Activated CD8-positive, alpha-beta T cell treated with anti-CD3 and anti-CD28 coated beads, Interleukin-2, amount 10 ng/mL, durations not matched to agents 7 days and 5 days (primary cell): ENCODE results near the gene BNC1. TPM values are rescaled to one million over a fixed set of nuclear protein-coding genes. Genes with fewer than 3 reads are reported as not detected.
A peak's percentile ranks its signal among the peaks of the same experiment; 100 is the strongest.
"Not testable (repeated sequence)": the region's sequence is repeated elsewhere in the genome, so short reads cannot be mapped to it uniquely, and the experiment has no call there.

Experiments
- ATAC-seq: fragments of 150-1000 bp; cut with Tn5 transposase; one replicate; pipeline ENCODE4 v1.10.0; 2021; ENCODE audit warnings: moderate library complexity
- CTCF ChIA-PET: fragments of 350-600 bp; sonication (Branson Sonifier 250); formaldehyde crosslinking; loops from one replicate; lab custom pipeline; 2021; ENCODE audit warnings: antibody characterized with exemption; lab: Charles Lee
- POLR2A ChIA-PET: fragments of 350-600 bp; sonication (Branson Sonifier 250); formaldehyde crosslinking; loops from one replicate; lab custom pipeline; 2021; ENCODE audit warnings: antibody characterized with exemption; lab: Charles Lee
- DNase-seq: peaks from one replicate; pipeline ENCODE4 v3.0.0-alpha.2; 2020
- H3K27ac Mint-ChIP-seq: one replicate; pipeline ENCODE4 v1.8.0; 2021; ENCODE audit warnings: mild to moderate bottlenecking, mixed read lengths
- H3K27me3 Mint-ChIP-seq: one replicate; pipeline ENCODE4 v1.8.0; 2021; ENCODE audit warnings: low read depth, mixed read lengths
- H3K36me3 Mint-ChIP-seq: one replicate; pipeline ENCODE4 v1.8.0; 2021; ENCODE audit warnings: low read depth, mixed read lengths
- H3K4me1 Mint-ChIP-seq: one replicate; pipeline ENCODE4 v1.8.0; 2021; ENCODE audit warnings: low read depth, mixed read lengths
- H3K4me3 Mint-ChIP-seq: one replicate; pipeline ENCODE4 v1.8.0; 2021; ENCODE audit warnings: mild to moderate bottlenecking, mixed read lengths
- H3K9me3 Mint-ChIP-seq: one replicate; pipeline ENCODE4 v1.8.0; 2022; ENCODE audit warnings: mixed read lengths; ENCODE audit not compliant: insufficient read depth
- total RNA-seq, 2 experiments: library from RNA; stranded (reverse); gene quantifications; one replicate each; pipeline ENCODE4 v1.2.3, GENCODE V29; 2021

BNC1 gene
- total RNA-seq, 2 experiments from 2014 or later, result not detected

GRCh38 chr15:83221781-83222180, 62.7 kb downstream of the BNC1 start:
- H3K9me3 Mint-ChIP-seq, CTCF ChIA-PET, ATAC-seq, H3K4me3 Mint-ChIP-seq, H3K36me3 Mint-ChIP-seq, POLR2A ChIA-PET, DNase-seq, H3K27ac Mint-ChIP-seq: not testable (repeated sequence)
- Mint-ChIP-seq H3K4me1 (peaks cover 13% of the 10 kb centered on the region), H3K27me3 (peaks cover 29% of the 10 kb centered on the region)

- peaks cover 3% of the 10 kb centered on the region for H3K9me3 Mint-ChIP-seq
- ChIA-PET POLR2A (no interaction called here), CTCF (no interaction called here)
- H3K4me3 Mint-ChIP-seq, result no peak overlapping the region
- H3K27ac Mint-ChIP-seq, result no peak overlapping the region
- no peak for ATAC-seq
- H3K4me1 Mint-ChIP-seq, result peaks cover 13% of the 10 kb centered on the region
- peaks cover 19% of the 10 kb centered on the region for H3K27me3 Mint-ChIP-seq
- no peak for DNase-seq
- H3K36me3 Mint-ChIP-seq, result peaks cover 2% of the 10 kb centered on the region
Measured at GRCh38 chr15:83219026-83219425, 65.4 kb downstream of the BNC1 start.

- CTCF ChIA-PET, result no interaction called here
- H3K9me3 Mint-ChIP-seq, result no peaks in the 10 kb centered on the region
Measured at GRCh38 chr15:83215306-83215705, 69.2 kb downstream of the BNC1 start.

GRCh38 chr15:83210619-83211018, 73.8 kb downstream of the BNC1 start:
- POLR2A ChIA-PET, result interaction anchor here (1.0 kb wide), 1 partner anchor 10 kb away, joined by 4 read pairs; no protein-coding TSS in a partner anchor
- CTCF ChIA-PET, result no interaction called here

More at GRCh38 chr15:83215306-83215705, 69.2 kb downstream of the BNC1 start:
- no peak for DNase-seq
- peaks cover 2% of the 10 kb centered on the region for H3K36me3 Mint-ChIP-seq
- no peak overlapping the region for H3K27ac Mint-ChIP-seq
- peaks cover 9% of the 10 kb centered on the region for H3K27me3 Mint-ChIP-seq
- no peak for ATAC-seq
- peaks cover 13% of the 10 kb centered on the region for H3K4me1 Mint-ChIP-seq
- H3K4me3 Mint-ChIP-seq, result no peak overlapping the region
- POLR2A ChIA-PET, result no interaction called here

GRCh38 chr15:83209333-83209732, 75.1 kb downstream of the BNC1 start:
- Mint-ChIP-seq H3K4me3 (no peak overlapping the region), H3K27ac (no peak overlapping the region), H3K27me3 (peaks cover 10% of the 10 kb centered on the region), H3K36me3 (peaks cover 8% of the 10 kb centered on the region), H3K9me3 (no peaks in the 10 kb centered on the region), H3K4me1 (peaks cover 21% of the 10 kb centered on the region)
- POLR2A ChIA-PET, result interaction anchor here (1.6 kb wide), 1 partner anchor 143 kb away, joined by 4 read pairs; the partner anchor contains the start of gene BTBD1
- CTCF ChIA-PET, result interaction anchor here (1.2 to 2.2 kb wide), 4 partner anchors 14 to 210 kb away, joined by 3 to 8 read pairs (median 6); no protein-coding TSS in a partner anchor
- ATAC-seq (no peak), DNase-seq (no peak)

More at GRCh38 chr15:83210619-83211018, 73.8 kb downstream of the BNC1 start:
- peaks cover 9% of the 10 kb centered on the region for H3K4me1 Mint-ChIP-seq
- H3K27ac Mint-ChIP-seq, result no peak overlapping the region
- no peak for DNase-seq
- no peaks in the 10 kb centered on the region for H3K9me3 Mint-ChIP-seq
- H3K27me3 Mint-ChIP-seq, result peaks cover 6% of the 10 kb centered on the region
- peaks cover 6% of the 10 kb centered on the region for H3K36me3 Mint-ChIP-seq
- ATAC-seq, result no peak
- no peak overlapping the region for H3K4me3 Mint-ChIP-seq

GRCh38 chr15:83208367-83208661, 76.2 kb downstream of the BNC1 start:
- DNase-seq, result no peak
- Mint-ChIP-seq H3K4me3 (no peak overlapping the region), H3K9me3 (no peaks in the 10 kb centered on the region), H3K27ac (no peak overlapping the region), H3K27me3 (peaks cover 7% of the 10 kb centered on the region), H3K4me1 (peaks cover 24% of the 10 kb centered on the region), H3K36me3 (peaks cover 10% of the 10 kb centered on the region)
- no peak for ATAC-seq
- POLR2A ChIA-PET, result interaction anchor here (0.7 to 1.5 kb wide), 3 partner anchors 99 to 197 kb away, joined by 3 to 6 read pairs (median 4); partner anchors contain the start of genes BTBD1 and C15orf40
- CTCF ChIA-PET, result interaction anchor here (0.7 to 2.2 kb wide), 6 partner anchors 13 to 199 kb away, joined by 4 to 9 read pairs (median 6); partner anchors contain the start of gene C15orf40

- H3K9me3 Mint-ChIP-seq, result no peaks in the 10 kb centered on the region
- peak; percentile 67 for DNase-seq
- ChIA-PET CTCF (interaction anchor here (0.7 to 2.2 kb wide), 6 partner anchors 13 to 198 kb away, joined by 4 to 9 read pairs (median 6); partner anchors contain the start of gene C15orf40), POLR2A (interaction anchor here (0.7 to 1.5 kb wide), 3 partner anchors 99 to 197 kb away, joined by 3 to 6 read pairs (median 4); partner anchors contain the start of genes BTBD1 and C15orf40)
- H3K36me3 Mint-ChIP-seq, result peaks cover 10% of the 10 kb centered on the region
- peak within 1 kb of the TSS; percentile 95 for H3K4me3 Mint-ChIP-seq
- peak; percentile 71 for ATAC-seq
- H3K27ac Mint-ChIP-seq, result peak within 1 kb of the TSS; percentile 94
- H3K4me1 Mint-ChIP-seq, result peaks cover 29% of the 10 kb centered on the region
- peaks cover 7% of the 10 kb centered on the region for H3K27me3 Mint-ChIP-seq
Measured at GRCh38 chr15:83207660-83208366, 76.7 kb downstream of the BNC1 start, which contains the start of gene HDGFL3. Gene HDGFL3, minus strand, starts transcription at chr15:83207823. Its CDS starts 409 bp downstream, at chr15:83207414.

- Mint-ChIP-seq H3K36me3 (peaks cover 10% of the 10 kb centered on the region), H3K4me1 (peaks cover 35% of the 10 kb centered on the region), H3K4me3 (peak overlapping the region; percentile 95), H3K9me3 (no peaks in the 10 kb centered on the region), H3K27me3 (peaks cover 7% of the 10 kb centered on the region), H3K27ac (no peak overlapping the region)
- ChIA-PET CTCF (interaction anchor here (1.6 to 2.2 kb wide), 2 partner anchors 12 to 196 kb away, joined by 8 to 9 read pairs; partner anchors contain the start of gene C15orf40), POLR2A (interaction anchor here (1.0 to 1.1 kb wide), 3 partner anchors 139 to 196 kb away, joined by 3 to 6 read pairs (median 5); partner anchors contain the start of genes BTBD1 and C15orf40)
- no peak for DNase-seq
- peak; percentile 51 for ATAC-seq
Measured at GRCh38 chr15:83207009-83207659, 77.3 kb downstream of the BNC1 start.

- Mint-ChIP-seq H3K4me1 (peaks cover 41% of the 10 kb centered on the region), H3K27me3 (peaks cover 5% of the 10 kb centered on the region), H3K36me3 (peaks cover 13% of the 10 kb centered on the region), H3K9me3 (no peaks in the 10 kb centered on the region), H3K27ac (peak overlapping the region; percentile 94), H3K4me3 (peak overlapping the region; percentile 95)
- ATAC-seq (no peak), DNase-seq (no peak)
- POLR2A ChIA-PET, result interaction anchor here (0.7 to 2.3 kb wide), 4 partner anchors 42 to 140 kb away, joined by 3 to 6 read pairs (median 5); partner anchors contain the start of gene BTBD1
- CTCF ChIA-PET, result interaction anchor here (0.8 to 1.5 kb wide), 2 partner anchors 42 to 144 kb away, joined by 3 to 4 read pairs; no protein-coding TSS in a partner anchor
Measured at GRCh38 chr15:83206526-83207008, 77.9 kb downstream of the BNC1 start.
